ENCODE measurements around the gene CCR7.
"Not testable (repeated sequence)": the region's sequence is repeated elsewhere in the genome, so short reads cannot be mapped to it uniquely, and the experiment has no call there.

Gene CCR7

DNA sequence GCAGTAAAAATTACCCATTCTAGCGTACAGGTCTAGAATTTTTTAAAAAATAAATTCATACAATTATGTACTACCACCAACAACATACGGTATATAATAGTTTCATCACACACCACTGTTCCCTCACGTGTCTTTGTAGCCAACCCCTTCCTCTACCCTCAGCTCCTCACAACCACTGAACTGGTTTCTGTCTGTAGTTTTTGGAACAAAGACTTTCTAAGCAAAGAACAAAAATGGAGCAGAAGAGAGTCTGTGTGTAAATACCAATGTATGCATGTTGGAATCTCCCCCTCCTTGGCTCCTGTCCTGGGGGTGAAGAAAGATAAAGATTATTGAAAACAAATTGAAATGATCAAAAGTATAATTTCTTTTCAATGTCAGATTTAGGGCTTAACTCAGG, 31.9 kb upstream of the CCR7 start:
- no peak for DNase-seq (ENCODE audit: low read depth)

DNA sequence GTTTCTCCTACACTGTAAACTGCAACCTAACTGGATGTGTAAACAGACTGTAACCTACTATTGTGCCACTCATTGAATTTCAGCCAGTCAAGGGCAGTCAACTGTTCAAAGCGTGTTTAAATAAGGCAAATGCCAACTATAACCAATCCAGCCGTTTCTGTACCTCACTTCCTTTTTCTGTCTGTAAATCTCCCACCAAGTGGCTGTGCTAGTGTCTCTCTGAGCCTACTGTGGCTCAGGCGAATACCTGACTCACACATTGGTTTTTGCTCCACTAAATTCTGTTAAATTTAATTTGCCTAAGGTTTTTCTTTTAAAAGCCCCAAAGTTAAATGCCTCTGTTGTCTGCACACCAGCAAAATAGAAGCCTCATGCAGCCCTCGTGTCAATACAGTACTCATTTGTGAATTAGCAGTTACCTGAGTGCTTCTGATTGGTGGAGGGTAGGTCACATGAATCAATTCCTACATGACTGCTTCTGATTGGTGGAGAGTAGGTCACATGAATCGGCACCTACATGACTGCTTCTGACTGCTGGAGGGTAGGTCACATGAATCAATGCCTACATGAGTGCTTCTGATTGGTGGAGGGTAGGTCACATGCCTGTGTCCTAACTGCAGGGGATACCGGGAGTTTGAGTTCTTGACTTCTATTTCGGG, 31.1 kb upstream of the CCR7 start:
- no peak for DNase-seq (ENCODE audit: low read depth)

DNA sequence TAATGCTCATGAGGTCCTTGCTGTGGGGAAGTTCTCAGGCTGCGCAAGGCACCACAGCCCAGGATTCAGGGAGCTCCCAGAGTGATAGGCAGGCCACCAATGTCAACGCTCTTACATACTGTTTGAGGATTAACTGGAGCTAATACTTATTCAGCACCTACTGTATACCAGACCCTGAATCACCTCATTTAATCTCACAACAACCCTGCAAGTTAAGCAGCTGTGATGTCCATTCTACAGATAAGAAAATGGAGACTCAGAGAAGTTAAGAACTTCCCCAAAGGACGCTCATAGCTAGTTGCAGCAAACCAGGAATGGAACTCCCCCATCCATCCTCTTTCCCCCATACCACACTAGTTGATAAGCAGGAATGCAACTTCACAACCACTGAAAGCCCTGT, 25.5 kb upstream of the CCR7 start:
- DNase-seq (ENCODE audit: low read depth), result no peak

DNA sequence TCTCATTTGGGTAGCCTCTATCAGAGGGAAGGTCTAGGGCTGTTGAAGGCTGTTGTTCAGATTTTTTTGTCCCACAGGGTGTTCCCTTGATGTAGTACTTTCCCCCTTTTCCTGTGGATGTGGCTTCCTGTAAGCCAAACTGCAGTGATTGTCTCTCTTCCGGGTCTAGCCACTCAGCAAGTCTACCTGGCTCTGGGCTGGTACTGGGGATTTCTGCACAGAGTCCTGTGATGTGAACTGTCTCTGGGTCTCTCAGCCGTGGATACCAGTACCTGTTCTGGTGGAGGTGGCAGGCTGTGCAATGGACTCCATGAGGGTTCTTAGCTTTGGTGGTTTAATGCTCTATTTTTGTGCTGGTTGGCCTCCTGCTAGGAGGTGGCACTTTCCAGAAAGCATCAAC, 23.3 kb upstream of the CCR7 start:
- no peak for DNase-seq (ENCODE audit: low read depth)

DNA sequence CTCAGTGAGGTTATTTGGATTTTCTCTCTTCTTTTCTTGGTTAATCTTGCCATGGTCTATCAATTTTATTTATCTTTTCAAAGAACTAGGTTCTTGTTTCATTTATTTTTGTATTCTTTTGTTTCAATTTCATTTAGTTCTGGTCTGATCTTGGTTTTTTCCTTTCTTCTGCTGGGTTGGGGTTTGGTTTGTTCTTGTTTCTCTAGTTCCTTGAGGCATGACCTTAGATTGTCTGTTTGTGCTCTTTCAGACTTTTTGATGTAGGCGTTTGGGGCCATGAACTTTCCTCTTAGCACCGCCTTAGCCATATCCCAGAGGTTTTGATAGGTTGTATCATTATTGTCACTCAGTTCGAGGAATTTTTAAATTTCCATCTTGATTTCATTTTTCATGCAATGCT, 21.0 kb upstream of the CCR7 start:
- DNase-seq (ENCODE audit: low read depth), result not testable (repeated sequence)

DNA sequence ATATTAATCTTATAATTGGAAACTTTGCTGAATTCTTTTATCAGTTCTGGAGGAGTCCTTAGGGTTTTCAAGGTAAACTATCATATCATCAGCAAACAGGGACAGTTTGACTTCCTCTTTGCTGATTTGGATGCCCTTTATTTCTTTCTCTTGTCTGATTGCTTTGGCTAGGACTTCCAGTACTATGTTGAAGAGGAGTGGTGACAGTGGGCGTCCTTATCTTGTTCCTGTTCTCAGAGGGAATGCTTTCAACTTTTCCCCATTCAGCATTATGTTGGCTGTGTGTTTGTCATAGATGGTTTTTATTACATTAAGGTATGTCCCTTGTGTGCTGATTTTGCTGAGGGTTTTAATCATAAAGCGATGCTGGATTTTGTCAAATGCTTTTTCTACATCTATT, 19.7 kb upstream of the CCR7 start:
- DNase-seq (ENCODE audit: low read depth), result not testable (repeated sequence)

DNA sequence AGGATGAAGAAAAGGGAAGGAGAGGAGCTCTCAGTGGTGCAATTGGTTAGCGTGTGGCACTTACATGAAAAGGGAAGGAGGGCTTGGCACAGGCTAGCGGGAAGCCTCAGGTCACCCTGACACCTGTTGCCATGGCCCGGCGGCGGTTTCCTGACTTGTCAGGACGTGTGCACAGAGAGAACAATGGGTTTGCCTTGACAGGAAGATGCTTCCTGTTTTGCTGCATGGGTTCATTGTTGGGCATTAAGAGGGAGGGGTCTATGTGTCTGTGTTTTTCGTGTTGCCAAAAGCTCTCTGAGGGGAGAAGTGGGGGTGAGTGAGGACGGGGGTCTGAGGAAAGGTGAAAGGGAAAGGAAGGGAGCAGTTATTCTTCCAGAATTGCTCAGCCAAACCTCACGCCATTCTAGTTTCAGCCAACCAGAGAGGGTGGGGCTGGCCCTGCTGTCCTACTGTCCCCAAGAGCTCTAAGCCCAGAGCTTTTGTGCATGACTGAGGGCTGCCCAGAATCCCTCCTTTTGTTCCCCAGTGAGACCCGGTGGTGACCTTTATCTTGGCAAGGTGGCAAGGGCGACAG, 17.1 kb upstream of the CCR7 start:
- no peak for DNase-seq (ENCODE audit: low read depth)

DNA sequence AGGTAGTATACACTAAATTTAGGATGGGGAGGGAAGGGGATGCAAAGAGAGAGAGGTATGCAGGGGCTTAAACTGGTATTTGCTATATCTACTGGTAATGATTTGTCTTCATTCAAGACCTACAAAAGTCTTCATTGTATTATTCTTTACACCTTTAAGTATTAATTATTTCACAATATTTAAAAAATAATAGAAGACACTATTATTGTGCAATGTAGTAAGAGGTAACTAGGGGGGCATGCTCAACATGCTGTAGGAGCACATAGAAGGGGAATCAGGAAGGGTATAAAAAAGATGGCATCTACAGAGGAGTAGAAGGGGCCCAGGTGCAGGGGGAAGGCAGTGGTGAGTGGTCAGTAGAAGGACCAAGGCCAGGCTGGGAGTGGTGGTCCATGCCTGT, 14.9 kb upstream of the CCR7 start:
- no peak for DNase-seq (ENCODE audit: low read depth)

DNA sequence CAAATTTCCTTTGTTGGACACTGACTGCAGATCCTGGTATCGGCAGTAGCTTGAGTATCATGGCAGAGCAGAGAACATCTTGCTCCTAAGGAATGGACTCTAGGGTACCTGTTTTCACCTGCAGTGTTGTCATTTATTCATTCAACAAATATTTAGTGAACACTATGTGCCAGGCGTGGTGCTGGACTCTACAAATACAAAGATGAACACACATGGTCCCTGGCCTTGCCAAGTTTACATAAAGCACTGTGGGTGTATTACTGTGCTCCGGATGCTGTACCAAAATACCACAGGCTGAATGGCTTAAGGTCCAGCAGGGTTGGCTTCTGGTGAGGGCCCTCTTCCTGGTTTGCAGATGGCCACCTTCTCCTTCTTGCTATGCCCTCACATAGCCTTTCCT, 14.2 kb upstream of the CCR7 start:
- DNase-seq (ENCODE audit: low read depth), result no peak

DNA sequence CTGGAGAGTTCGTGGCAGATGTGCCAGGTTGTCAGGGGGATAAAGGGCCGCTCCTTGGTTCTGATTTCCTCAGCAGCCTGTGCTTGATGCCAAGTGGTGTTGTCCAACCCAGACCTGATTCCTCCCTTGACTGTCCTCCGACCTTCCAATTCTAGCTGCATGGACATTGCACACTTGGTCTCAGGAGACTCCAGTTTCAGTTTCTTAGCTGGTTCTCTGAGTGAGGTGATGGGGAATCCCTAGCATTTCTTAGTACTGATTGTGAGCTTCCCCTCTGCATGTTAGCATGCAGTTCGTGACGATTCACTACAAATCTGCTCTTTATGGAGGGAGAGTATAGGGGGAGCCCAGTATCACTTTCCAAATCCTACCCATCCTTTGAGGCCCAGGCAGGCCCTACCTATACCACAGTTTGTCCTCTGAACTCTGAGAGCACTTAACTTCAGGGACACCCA, 12.4 kb upstream of the CCR7 start:
- no peak for DNase-seq (ENCODE audit: low read depth)

DNA sequence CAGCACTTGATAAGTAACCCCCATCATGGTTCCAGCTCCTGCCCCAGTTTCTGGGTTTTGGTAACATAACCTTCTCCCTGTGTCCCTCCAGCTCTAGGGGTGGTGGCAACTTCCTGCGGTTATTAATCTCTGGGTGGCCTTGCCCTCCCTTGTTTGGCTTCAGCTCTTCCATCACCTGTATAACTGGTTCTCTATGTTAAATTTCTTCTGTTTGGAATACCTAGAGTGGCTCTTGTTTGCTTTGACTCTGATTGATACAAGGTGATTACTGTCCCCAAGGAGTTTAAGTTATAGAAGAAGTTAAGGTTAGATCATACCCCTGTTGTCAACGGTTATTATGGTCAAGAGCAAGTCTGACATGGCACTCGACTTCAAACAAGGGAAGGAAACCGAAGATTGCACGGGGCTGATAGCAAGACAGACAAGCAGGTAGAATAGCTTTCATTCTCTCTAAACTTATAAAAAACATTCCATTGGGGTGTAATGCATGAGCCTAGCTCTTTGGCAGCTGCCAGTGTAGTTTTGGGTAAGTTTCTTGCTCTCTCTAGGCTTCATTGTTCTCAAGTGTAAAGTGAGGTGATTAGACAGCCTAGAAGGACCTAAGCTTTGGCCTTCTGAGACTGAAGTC, 11.0 kb upstream of the CCR7 start:
- no peak for DNase-seq (ENCODE audit: low read depth)

DNA sequence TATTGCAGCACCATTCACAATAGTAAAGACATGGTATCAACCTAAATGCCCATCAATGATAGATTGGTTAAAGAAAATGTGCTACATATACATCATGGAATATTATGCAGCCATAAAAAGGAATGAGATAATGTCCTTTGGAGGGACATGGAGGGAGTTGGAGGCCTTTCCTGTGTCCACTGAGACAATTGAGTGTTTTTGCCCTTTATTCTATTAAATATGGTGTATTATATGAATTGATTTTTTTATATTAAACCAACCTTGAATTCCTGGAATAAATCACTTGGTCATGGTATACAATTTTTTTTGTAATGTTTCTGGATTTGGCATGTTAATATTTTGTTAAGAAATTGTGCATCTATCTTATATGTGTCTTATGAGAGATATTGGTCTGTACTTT, 9.0 kb upstream of the CCR7 start:
- no peak for DNase-seq (ENCODE audit: low read depth)

DNA sequence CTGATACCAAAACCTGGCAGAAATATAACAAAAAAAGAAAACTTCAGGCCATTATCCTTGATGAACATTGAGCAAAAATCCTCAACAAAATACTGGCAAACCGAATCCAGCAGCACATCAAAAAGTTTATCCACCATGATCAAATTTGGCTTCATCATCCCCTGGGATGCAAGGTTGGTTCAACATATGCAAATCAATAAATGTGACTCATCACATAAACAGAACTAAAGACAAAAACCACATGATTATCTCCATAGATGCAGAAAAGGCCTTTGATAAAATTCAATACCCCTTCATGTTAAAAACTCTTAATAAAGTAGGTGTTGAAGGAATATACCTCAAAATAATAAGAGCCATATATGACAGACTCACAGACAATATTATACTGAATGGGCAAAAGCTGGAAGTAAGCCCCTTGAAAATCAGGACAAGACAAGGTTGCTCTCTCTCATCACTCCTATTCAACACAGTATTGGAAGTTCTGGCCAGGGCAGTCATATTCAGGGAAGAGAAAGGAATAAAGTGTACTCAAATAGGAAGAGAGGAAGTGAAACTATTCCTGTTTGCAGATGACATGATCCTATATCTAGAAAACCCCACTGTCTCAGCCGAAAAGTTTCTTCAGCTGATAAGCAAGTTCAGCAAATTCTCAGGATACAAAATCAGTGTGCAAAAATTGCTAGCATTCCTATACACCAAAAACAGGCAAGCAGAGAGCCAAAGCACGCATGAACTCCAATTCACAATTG, 7.1 kb upstream of the CCR7 start:
- not testable (repeated sequence) for DNase-seq (ENCODE audit: low read depth)

DNA sequence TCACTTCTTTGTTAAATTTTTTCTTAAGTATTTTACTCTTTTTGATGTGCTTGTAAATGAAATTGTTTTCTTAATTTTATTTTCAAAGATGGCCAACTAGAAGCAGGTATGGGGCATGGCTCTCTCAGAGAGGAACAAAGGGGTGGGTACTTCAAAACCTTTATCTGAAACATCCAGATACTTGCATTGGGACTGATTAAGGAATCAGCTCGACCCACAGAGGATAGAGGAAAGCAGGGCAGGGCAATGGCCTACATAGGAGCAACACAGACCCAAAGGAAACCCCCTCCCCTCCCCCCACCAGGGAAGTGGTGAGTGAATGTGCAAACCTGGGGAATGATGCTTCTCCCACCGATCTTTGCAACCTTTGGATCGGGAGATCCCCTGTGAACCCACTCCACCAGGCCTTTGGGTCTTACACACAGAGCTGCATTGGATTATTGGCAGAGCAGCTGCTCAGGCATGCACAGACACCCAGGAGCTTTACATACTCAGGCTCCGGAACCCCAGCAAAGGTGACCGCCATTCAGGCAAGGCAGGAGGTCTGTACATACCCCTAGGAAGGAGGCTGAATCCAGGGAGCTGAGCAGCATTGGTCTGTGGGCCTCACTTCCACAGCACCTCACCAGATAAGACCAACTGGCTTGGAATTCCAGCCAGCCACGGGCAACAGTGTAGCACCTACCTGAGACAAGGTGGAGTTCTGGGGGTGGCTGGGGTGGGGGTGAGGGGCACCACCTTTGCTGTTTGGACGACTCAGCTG, 3.0 kb upstream of the CCR7 start:
- no peak for DNase-seq (ENCODE audit: low read depth)

DNA sequence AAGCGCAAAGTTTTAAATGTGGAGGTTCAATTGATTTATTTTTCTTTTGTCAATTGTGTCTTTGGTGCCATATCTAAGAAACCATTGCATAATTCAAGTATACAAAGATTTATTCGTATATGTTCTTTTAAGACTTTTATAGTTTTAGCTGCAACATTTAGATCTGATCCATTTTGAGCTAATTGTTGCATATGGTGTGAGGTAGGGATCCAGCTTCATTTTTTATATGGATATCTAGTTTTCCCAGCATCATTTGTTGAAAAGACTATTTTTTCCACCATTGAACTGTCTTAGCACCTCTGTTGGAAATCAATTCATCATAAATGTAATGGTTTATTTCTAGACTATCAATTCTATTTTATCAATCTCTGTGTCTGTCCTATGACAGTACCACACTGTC, 2.1 kb upstream of the CCR7 start:
- DNase-seq (ENCODE audit: low read depth), result no peak

DNA sequence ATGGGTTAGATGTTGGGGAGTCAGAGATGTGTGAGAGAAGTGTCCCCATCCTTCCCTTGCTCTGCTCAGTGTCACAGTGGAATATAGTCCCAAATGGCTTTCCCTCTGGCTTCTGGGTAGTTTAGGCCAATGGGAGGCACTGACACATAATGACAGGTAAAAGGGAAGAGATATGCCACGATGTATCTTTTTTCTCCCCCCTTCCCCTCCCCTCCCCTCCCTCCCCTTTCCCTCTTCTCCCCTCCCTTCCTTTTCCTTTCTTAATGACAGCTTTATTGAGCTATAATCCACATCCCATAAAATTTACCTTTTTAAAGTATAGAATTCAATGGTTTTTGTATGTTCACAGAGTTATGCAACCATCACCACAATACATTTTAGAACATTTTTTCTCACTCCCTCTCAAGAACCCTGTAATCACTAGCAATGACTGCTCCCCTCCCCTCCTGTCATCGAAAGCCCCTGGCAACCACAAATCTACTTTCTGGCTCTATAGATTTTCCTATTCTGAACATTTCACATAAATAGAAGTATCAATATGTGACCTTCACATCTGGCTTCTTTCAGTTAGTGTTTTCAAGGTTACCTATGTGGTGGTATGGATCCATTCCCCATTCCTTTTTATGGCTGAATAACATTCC, 617 bp upstream of the CCR7 start:
- DNase-seq (ENCODE audit: low read depth), result no peak

DNA sequence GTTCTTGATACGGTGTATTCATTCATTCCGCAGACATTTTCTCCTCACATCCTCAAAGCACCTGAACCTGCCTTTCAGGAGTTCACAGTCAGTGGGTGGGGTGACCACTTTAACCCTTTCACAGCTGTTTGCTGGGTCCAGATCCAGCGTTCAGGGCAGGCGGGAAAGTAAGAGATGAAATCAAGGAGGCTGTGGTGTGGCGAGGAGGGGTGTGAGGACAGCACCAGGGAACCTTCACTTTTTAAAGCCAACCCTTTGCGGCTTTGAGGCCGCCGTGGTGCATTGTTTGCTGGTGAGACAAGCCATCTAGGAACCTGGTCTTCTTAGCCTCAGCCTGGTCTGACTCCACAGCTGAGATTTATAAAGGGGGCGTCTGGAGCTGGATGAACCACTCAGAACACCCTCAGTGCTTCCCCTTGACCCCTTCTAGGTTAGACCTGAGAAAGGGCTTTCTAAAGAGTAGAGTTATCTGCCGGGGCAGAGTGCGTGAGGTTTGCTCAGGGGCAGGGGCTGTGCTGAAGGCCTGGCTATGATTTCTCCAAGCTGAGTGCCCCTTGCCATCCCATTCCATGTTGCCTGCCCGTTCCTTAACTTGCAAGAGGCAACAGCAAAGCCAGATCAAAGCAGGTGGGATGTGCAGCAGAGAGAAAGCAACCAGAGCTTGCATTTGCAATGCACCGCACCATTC, 933 bp downstream of the CCR7 start:
- DNase-seq (ENCODE audit: low read depth), result no peak

DNA sequence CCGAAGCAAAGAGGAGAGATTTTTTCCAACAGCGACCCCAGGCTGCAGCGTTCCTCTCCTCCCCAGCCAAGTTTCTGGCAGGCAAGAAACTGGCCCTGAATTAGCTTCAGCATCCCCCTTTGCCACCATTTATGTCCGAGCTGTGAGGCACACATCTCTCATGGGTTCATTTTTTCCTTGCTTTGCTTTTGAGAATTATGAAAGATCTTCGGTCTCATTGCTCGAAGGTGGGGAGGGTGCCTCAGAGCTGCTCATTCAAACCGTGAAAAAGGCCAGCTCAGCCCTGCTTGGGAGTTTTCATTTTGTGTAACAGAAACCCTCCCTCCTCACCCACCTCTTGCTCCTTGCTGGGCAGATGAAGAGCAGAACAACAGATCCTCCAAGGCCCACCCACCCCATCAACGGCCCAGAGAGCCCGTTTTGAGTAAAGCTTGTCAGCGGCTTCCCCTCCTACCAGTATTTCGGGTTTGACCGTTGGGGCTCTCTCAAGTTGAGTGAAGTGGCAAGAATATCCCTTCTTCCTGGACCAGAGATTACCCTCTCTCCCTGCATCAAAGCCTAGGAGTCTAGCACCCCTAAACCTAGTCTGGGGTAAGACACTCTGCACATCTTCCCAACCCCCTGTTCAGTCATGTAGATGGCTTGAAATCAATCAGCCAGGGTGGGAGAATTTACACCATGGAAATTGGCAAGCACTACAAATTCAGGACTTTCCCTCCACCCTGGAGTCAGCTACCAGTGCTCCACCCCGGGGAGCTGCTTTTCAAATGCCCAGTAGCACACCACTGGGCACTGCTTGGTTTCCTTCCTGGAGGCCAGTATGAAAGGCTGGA, 1.8 kb downstream of the CCR7 start:
- DNase-seq (ENCODE audit: low read depth), result no peak

DNA sequence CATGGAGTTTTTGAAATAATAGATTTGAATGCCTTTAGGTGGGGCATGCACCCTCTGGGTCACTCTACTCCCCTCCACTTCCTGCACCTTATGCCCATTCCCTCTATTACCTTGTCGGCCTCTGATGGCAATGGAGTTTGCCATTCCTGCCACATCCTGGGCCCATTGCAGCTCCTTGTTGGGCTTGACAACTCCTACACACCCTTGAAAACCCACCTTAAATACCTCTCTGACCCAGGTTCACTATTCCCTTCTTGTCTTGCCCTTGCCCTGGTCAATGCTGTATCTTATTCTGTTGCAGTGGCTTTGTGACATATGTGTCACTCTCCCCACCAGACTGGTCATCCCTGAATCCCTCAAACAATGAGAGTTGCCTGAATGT, 2.4 kb downstream of the CCR7 start:
- DNase-seq (ENCODE audit: low read depth), result no peak

DNA sequence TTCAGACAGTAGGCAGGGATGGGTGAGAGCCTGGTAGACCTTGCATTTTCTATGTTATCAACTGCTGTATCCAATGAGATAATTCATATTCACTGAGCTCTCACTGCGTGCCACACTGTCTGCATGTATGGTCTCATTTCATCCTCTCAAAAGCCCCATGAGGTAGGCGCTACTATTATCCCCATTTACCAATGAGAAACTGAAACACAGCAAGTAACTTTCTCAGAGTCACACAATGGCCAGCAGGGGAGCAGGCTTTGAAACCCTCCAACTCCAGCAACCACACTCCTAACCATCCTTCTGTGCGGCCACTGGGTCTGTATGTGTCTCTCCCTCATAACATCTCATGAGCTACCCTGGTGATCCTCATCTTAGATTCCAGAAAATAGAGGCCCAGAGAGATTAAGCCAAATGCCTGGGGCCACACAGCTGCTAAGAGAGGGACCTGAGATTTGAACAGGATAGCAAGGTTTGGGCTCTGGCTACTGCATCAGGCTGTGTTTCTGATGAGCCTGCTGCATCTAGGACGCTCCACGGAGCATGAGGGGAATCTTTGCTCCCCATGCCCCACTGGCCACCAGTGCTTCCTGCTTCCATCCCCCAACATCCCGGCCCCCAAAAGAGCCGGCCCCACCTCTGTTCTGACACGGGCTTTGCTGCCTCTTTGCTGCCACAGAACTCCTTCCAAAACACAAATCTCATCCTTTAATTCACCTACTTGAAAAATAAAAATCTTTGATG, 3.2 kb downstream of the CCR7 start:
- DNase-seq (ENCODE audit: low read depth), result no peak
